Prostate gland (tissue), 2 donors: ENCODE data around the gene PHLDA3.
"Not testable (repeated sequence)": the region's sequence is repeated elsewhere in the genome, so short reads cannot be mapped to it uniquely, and the experiment has no call there.

Experiments used
- POLR2A ChIP-seq: fragments of 450-650 bp; IDR thresholded peaks from one replicate; pipeline ENCODE4 v1.6.1; 2016; ENCODE audit warnings: antibody characterized with exemption, mild to moderate bottlenecking
- POLR2AphosphoS5 ChIP-seq: sonication (generic); formaldehyde crosslinking; IDR thresholded peaks from one replicate; pipeline ENCODE4 v1.6.1; 2017; ENCODE audit warnings: antibody characterized with exemption
- TF ChIP-seq, protein P1 (sequence below), 4 experiments: fragments of 200-600 bp in 2 of 4; fragments of 450-650 bp in 2 of 4; sonication (generic) in 2 of 4; IDR thresholded peaks; 1 replicate in 3 of 4; 2 replicates in 1 of 4; pipeline ENCODE4 v1.5.1; 2016 to 2019; ENCODE audit warnings: antibody characterized with exemption in 4 of 4, mild to moderate bottlenecking in 2 of 4, moderate library complexity in 2 of 4

DNA sequence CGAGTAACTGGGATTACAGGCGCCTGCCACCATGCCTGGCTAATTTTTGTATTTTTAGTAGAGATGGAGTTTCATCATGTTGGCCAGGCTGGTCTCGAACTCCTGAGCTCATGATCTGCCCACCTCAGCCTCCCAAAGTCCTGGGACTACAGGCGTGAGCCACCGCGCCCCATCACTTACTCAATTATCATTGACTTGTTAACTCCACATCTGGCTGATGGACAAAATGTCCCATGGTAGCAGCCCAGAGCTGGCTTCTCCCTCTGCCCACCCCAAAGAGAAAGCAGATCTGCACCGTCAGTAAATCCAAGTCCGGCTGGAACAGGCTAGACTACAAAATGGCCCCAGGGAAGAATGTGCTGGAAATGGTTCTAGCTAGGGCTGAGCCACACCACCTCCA is 3.3 kb upstream of the PHLDA3 start:
- TF ChIP-seq, protein P1, sequence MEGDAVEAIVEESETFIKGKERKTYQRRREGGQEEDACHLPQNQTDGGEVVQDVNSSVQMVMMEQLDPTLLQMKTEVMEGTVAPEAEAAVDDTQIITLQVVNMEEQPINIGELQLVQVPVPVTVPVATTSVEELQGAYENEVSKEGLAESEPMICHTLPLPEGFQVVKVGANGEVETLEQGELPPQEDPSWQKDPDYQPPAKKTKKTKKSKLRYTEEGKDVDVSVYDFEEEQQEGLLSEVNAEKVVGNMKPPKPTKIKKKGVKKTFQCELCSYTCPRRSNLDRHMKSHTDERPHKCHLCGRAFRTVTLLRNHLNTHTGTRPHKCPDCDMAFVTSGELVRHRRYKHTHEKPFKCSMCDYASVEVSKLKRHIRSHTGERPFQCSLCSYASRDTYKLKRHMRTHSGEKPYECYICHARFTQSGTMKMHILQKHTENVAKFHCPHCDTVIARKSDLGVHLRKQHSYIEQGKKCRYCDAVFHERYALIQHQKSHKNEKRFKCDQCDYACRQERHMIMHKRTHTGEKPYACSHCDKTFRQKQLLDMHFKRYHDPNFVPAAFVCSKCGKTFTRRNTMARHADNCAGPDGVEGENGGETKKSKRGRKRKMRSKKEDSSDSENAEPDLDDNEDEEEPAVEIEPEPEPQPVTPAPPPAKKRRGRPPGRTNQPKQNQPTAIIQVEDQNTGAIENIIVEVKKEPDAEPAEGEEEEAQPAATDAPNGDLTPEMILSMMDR (IDR thresholded peaks at IDR 0.05): not testable (repeated sequence)
- not testable (repeated sequence) for TF ChIP-seq POLR2A, POLR2AphosphoS5
